Esophagus muscularis mucosa (tissue), 3 donors: ENCODE results near the gene LGALS14.

Source experiments
- POLR2A ChIP-seq: fragments of 450-650 bp; IDR thresholded peaks from one replicate; pipeline ENCODE4 v1.6.1; 2017; ENCODE audit warnings: antibody characterized with exemption, moderate library complexity, mild to moderate bottlenecking, low read depth
- TF ChIP-seq, protein P1 (sequence below), 3 experiments: fragments of 200-600 bp in 2 of 3; fragments of 450-650 bp in 1 of 3; sonication (generic) in 2 of 3; IDR thresholded peaks; one replicate each; pipeline ENCODE4 v1.5.1; 2017 to 2019; ENCODE audit warnings: antibody characterized with exemption in 3 of 3, mild to moderate bottlenecking in 2 of 3, moderate library complexity in 1 of 3

DNA sequence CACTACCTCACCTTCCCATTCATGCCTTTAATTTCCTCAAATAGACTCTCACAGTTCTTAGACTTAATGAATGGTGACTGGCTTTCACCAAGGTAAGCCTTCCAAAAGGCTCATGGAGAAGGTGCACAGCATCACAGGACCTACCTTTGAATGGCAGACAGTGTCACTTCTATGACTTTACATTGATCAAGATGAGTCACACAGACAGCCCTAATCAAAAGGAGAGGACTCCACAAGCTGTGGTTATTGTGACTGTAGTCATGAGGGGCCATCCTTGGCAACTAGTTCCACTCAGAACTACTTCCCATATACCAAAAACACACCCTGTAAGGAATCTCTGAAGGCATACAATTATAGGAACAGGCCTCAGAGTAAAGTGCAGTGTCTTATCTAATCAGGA, 42.7 kb upstream of the LGALS14 start:
- TF ChIP-seq, protein P1, sequence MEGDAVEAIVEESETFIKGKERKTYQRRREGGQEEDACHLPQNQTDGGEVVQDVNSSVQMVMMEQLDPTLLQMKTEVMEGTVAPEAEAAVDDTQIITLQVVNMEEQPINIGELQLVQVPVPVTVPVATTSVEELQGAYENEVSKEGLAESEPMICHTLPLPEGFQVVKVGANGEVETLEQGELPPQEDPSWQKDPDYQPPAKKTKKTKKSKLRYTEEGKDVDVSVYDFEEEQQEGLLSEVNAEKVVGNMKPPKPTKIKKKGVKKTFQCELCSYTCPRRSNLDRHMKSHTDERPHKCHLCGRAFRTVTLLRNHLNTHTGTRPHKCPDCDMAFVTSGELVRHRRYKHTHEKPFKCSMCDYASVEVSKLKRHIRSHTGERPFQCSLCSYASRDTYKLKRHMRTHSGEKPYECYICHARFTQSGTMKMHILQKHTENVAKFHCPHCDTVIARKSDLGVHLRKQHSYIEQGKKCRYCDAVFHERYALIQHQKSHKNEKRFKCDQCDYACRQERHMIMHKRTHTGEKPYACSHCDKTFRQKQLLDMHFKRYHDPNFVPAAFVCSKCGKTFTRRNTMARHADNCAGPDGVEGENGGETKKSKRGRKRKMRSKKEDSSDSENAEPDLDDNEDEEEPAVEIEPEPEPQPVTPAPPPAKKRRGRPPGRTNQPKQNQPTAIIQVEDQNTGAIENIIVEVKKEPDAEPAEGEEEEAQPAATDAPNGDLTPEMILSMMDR (IDR thresholded peaks at IDR 0.05), result no peak
- TF ChIP-seq POLR2A, result no peak
